SH-SY5Y (cell line): Measurements from ENCODE around the gene XPR1.

Source experiments
- GATA2 ChIP-seq: IDR thresholded peaks from 2 replicates; pipeline ENCODE4 v1.6.1; 2011; ENCODE audit warnings: mild to moderate bottlenecking, low read depth, low read length
- GATA3 ChIP-seq: IDR thresholded peaks from 2 replicates; pipeline ENCODE4 v1.6.1; 2011; ENCODE audit warnings: low read depth, mild to moderate bottlenecking, low read length, moderate library complexity

DNA sequence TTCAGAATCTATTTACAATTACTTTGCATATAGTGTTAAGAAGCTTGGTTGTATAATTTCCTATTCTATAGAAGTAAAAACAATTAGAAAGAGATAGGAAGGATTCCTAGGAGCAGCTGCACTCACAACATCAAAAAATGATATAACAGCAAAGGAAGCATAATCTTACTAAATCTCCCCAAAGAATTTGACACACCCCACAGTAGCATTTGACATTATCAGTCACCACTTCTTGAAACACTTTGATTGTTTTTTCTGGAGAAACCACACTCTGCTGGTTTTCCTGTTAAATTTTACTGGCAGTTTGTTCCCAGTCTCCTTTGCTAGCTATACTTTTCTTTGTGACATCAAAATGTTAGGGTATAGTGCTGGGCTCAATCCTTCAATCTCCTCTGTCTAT lies 180.1 kb downstream of the XPR1 start:
- TF ChIP-seq GATA2, result no peak
- TF ChIP-seq GATA3, result no peak
